Measurements from ENCODE around the gene MIPOL1. TPM values are rescaled to one million over a fixed set of nuclear protein-coding genes. Genes with fewer than 3 reads are reported as not detected.

The MIPOL1 gene
- total RNA-seq, 1 experiment from 2014 or later, result 15.4 TPM

DNA sequence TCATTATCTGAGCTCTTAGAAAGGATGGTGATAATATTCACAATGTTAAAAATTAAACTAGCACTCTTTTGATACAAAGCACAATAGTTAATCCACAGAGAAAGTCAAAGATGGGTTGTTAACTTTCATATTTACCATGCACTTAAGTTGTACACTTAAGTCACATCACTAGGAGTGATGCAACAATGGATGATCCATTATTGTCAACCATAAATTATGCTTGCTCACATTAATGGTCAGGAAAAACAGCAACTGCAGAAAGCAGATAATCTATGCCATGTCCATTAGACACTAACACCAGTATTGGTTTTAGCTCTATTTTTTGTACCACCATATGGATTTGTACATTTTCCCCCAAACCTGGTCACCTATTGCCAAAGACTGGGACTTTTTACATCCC, 201.8 kb downstream of the MIPOL1 start:
- POLR2A ChIA-PET, result no interaction called here
- no peaks in the 10 kb centered on the region for H3K79me2 ChIP-seq (ENCODE audit: insufficient read depth, low read length)
- ATAC-seq, result no peak
- no peaks in the 10 kb centered on the region for H3K4me1 ChIP-seq (ENCODE audit: control insufficient read depth in 1 of 2, insufficient read depth in 2 of 2, low read length in 2 of 2)
- H3K4me2 ChIP-seq (ENCODE audit: low read length), result no peak overlapping the region
- TF ChIP-seq, protein P1, sequence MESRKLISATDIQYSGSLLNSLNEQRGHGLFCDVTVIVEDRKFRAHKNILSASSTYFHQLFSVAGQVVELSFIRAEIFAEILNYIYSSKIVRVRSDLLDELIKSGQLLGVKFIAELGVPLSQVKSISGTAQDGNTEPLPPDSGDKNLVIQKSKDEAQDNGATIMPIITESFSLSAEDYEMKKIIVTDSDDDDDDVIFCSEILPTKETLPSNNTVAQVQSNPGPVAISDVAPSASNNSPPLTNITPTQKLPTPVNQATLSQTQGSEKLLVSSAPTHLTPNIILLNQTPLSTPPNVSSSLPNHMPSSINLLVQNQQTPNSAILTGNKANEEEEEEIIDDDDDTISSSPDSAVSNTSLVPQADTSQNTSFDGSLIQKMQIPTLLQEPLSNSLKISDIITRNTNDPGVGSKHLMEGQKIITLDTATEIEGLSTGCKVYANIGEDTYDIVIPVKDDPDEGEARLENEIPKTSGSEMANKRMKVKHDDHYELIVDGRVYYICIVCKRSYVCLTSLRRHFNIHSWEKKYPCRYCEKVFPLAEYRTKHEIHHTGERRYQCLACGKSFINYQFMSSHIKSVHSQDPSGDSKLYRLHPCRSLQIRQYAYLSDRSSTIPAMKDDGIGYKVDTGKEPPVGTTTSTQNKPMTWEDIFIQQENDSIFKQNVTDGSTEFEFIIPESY (IDR thresholded peaks at IDR 0.05; ENCODE audit: extremely low read depth, insufficient replicate concordance, low read length), result no peak
- TF ChIP-seq POLR2A (IDR thresholded peaks at IDR 0.05; ENCODE audit: borderline replicate concordance, extremely low read depth, insufficient read depth, insufficient read length) (no peak), EGR1 (IDR thresholded peaks at IDR 0.05; ENCODE audit: low read depth) (no peak), EZH2 (IDR thresholded peaks at IDR 0.05) (no peak), YY1 (IDR thresholded peaks at IDR 0.05; ENCODE audit: extremely low read depth, insufficient replicate concordance, low read depth, low read length) (no peak)
- H2AFZ ChIP-seq (ENCODE audit: low read depth, low read length, poor library complexity, severe bottlenecking), result no peak overlapping the region
- H3K4me3 ChIP-seq (replicated peaks in 1 of 2; ENCODE audit: low read depth in 1 of 2, low read length in 2 of 2), result no peak overlapping the region
- H3K27ac ChIP-seq (ENCODE audit: low read depth, low read length), result no peak overlapping the region
- CTCF ChIA-PET, result no interaction called here
- no TSS peak for BruUV-seq (replicated peaks)
- H3K9me2 ChIP-seq (ENCODE audit: insufficient read depth), result no peaks in the 10 kb centered on the region
- H3K27me3 ChIP-seq (ENCODE audit: insufficient read depth, low read length), result no peaks in the 10 kb centered on the region
- DNase-seq (ENCODE audit: low read depth, low spot score), result no peak
- intact Hi-C loops (cut with micrococcal nuclease), result no loop called here
- H4K20me1 ChIP-seq (ENCODE audit: insufficient read depth), result no peaks in the 10 kb centered on the region
- H3K9me3 ChIP-seq (ENCODE audit: control insufficient read depth in 1 of 2, insufficient read depth in 1 of 2, low read depth in 1 of 2, low read length in 2 of 2), result no peaks in the 10 kb centered on the region
- no peaks in the 10 kb centered on the region for H3K36me3 ChIP-seq (ENCODE audit: control insufficient read depth in 1 of 2, insufficient read depth in 2 of 2, low read length in 2 of 2)
- no peak overlapping the region for H3K9ac ChIP-seq (ENCODE audit: low read length)
- RAD21 ChIA-PET (ENCODE audit: low non-redundant PET in 1 of 2, low total read pairs in 2 of 2, uncharacterized antibody in 2 of 2, unreplicated experiment in 2 of 2), result no interaction called here

DNA sequence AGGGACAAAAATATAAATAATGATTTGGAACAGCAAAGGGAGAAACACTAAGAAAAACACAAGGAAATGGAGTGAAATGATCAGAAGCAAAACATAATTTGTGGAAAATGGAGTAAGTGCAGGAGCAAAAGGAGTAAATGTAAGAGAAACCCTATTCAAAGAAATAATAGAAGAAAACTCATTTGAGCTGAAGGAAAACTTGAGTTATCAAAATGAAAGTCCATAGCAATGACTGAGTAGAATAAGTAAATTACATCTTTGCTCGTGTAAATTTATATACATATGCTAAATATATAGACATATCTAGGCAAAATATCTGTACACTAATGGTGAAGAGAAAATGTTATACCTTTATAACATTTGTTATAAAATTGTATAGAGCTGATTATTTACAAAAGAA, 203.4 kb downstream of the MIPOL1 start:
- DNase-seq (ENCODE audit: low read depth, low spot score) (no peak), ATAC-seq (no peak)
- H3K79me2 ChIP-seq (ENCODE audit: insufficient read depth, low read length), result no peaks in the 10 kb centered on the region
- H3K4me1 ChIP-seq (ENCODE audit: control insufficient read depth in 1 of 2, insufficient read depth in 2 of 2, low read length in 2 of 2), result no peaks in the 10 kb centered on the region
- no peaks in the 10 kb centered on the region for H3K36me3 ChIP-seq (ENCODE audit: control insufficient read depth in 1 of 2, insufficient read depth in 2 of 2, low read length in 2 of 2)
- no peak overlapping the region for H3K4me3 ChIP-seq (replicated peaks in 1 of 2; ENCODE audit: low read depth in 1 of 2, low read length in 2 of 2)
- H3K9me2 ChIP-seq (ENCODE audit: insufficient read depth), result no peaks in the 10 kb centered on the region
- ChIA-PET CTCF (no interaction called here), POLR2A (no interaction called here), RAD21 (ENCODE audit: low non-redundant PET in 1 of 2, low total read pairs in 2 of 2, uncharacterized antibody in 2 of 2, unreplicated experiment in 2 of 2) (no interaction called here)
- no peak overlapping the region for H3K4me2 ChIP-seq (ENCODE audit: low read length)
- no peak overlapping the region for H2AFZ ChIP-seq (ENCODE audit: low read depth, low read length, poor library complexity, severe bottlenecking)
- intact Hi-C loops (cut with micrococcal nuclease), result no loop called here
- no peaks in the 10 kb centered on the region for H3K27me3 ChIP-seq (ENCODE audit: insufficient read depth, low read length)
- BruUV-seq (replicated peaks), result no TSS peak
- H3K9ac ChIP-seq (ENCODE audit: low read length), result no peak overlapping the region
- no peaks in the 10 kb centered on the region for H4K20me1 ChIP-seq (ENCODE audit: insufficient read depth)
- H3K27ac ChIP-seq (ENCODE audit: low read depth, low read length), result no peak overlapping the region
- H3K9me3 ChIP-seq (ENCODE audit: control insufficient read depth in 1 of 2, insufficient read depth in 1 of 2, low read depth in 1 of 2, low read length in 2 of 2), result no peaks in the 10 kb centered on the region
- TF ChIP-seq ZFX (IDR thresholded peaks at IDR 0.05) (no peak), RAD21 (IDR thresholded peaks at IDR 0.05; ENCODE audit: low read depth) (no peak), SRF (IDR thresholded peaks at IDR 0.05; ENCODE audit: low read depth) (no peak), TCF7L2 (IDR thresholded peaks at IDR 0.05; ENCODE audit: borderline replicate concordance, extremely low read depth, insufficient read depth, insufficient read length) (no peak), FOSL1 (IDR thresholded peaks at IDR 0.05; ENCODE audit: low read depth) (no peak), CBX3 (IDR thresholded peaks at IDR 0.05; ENCODE audit: low read depth) (no peak), ZNF274 (IDR thresholded peaks at IDR 0.05; ENCODE audit: low read depth, low read length) (no peak), YY1 (IDR thresholded peaks at IDR 0.05; ENCODE audit: extremely low read depth, insufficient replicate concordance, low read depth, low read length) (no peak), EZH2phosphoT487 (IDR thresholded peaks at IDR 0.05; ENCODE audit: borderline replicate concordance) (no peak)
- TF ChIP-seq, protein P1 (IDR thresholded peaks at IDR 0.05; ENCODE audit: extremely low read depth, insufficient replicate concordance, low read length), result no peak
- TF ChIP-seq, protein P2, sequence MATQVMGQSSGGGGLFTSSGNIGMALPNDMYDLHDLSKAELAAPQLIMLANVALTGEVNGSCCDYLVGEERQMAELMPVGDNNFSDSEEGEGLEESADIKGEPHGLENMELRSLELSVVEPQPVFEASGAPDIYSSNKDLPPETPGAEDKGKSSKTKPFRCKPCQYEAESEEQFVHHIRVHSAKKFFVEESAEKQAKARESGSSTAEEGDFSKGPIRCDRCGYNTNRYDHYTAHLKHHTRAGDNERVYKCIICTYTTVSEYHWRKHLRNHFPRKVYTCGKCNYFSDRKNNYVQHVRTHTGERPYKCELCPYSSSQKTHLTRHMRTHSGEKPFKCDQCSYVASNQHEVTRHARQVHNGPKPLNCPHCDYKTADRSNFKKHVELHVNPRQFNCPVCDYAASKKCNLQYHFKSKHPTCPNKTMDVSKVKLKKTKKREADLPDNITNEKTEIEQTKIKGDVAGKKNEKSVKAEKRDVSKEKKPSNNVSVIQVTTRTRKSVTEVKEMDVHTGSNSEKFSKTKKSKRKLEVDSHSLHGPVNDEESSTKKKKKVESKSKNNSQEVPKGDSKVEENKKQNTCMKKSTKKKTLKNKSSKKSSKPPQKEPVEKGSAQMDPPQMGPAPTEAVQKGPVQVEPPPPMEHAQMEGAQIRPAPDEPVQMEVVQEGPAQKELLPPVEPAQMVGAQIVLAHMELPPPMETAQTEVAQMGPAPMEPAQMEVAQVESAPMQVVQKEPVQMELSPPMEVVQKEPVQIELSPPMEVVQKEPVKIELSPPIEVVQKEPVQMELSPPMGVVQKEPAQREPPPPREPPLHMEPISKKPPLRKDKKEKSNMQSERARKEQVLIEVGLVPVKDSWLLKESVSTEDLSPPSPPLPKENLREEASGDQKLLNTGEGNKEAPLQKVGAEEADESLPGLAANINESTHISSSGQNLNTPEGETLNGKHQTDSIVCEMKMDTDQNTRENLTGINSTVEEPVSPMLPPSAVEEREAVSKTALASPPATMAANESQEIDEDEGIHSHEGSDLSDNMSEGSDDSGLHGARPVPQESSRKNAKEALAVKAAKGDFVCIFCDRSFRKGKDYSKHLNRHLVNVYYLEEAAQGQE (IDR thresholded peaks at IDR 0.05; ENCODE audit: low read depth), result no peak

Measured in HCT116 (cell line).